Activated T-helper 1 cell treated with anti-CD3 and anti-CD28 coated beads, Interleukin-12 subunit alpha, Interleukin-12 subunit beta, Interleukin-2, Interleukin-4 antibody, amounts not matched to agents 30 ng/mL and 10 ng/mL and 1 ng/mL, durations not matched to agents 14 hours and 24 hours and 36 hours (primary cell): ENCODE data around the gene ITIH3. TPM values are rescaled to one million over a fixed set of nuclear protein-coding genes. Genes with fewer than 3 reads are reported as not detected.

ENCODE experiments used
- DNase-seq: peaks from one replicate; pipeline ENCODE4 v3.0.0; 2021; ENCODE audit warnings: low spot score
- H3K27ac Mint-ChIP-seq: one replicate; pipeline ENCODE4 v1.8.0; 2021; ENCODE audit warnings: mild to moderate bottlenecking, mixed read lengths
- H3K27me3 Mint-ChIP-seq: one replicate; pipeline ENCODE4 v1.8.0; 2022; ENCODE audit warnings: mild to moderate bottlenecking, moderate library complexity, mixed read lengths; ENCODE audit not compliant: insufficient read depth
- H3K36me3 Mint-ChIP-seq: one replicate; pipeline ENCODE4 v1.8.0; 2021; ENCODE audit warnings: low read depth, mixed read lengths
- H3K4me1 Mint-ChIP-seq: one replicate; pipeline ENCODE4 v1.8.0; 2021; ENCODE audit warnings: low read depth, mixed read lengths
- H3K4me3 Mint-ChIP-seq: one replicate; pipeline ENCODE4 v1.8.0; 2021; ENCODE audit warnings: mild to moderate bottlenecking, moderate library complexity, mixed read lengths
- H3K9me3 Mint-ChIP-seq: one replicate; pipeline ENCODE4 v1.8.0; 2021; ENCODE audit warnings: mixed read lengths
- intact Hi-C: fragments of 100-400 bp; cut with micrococcal nuclease; formaldehyde crosslinking; loops from one replicate; pipeline ENCODE4 v1.15.1; 2024
- total RNA-seq: library from RNA; stranded (reverse); gene quantifications from 2 replicates; pipeline ENCODE4 v1.2.3, GENCODE V29; 2022

The ITIH3 gene
- total RNA-seq, 1 donor from 2014 or later = not detected

DNA sequence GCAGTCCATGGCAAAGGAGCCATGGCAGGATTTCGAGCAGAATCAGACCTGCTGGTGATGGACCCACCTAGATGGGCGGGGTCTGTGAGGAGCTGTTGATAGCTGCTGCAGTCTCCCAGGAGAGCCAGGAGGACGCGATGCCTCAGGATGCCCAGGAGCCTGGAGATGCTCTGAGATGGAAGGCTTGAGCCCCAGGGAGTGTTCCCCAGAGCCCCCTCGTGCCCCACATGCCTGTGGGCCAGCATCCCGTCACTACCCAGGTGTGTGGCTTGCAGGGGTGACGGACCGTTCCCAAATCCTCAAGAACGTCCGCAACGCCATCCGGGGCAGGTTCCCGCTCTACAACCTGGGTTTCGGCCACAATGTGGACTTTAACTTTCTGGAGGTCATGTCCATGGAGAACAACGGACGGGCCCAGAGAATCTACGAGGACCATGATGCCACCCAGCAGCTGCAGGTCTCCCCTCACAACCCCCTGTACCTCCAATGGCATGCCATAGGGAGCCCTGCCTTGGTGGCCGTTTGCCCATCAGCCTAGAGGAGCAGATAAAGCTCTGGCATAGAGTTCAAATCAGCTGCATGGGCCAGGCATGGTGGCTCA is 10.5 kb upstream of the ITIH3 start:
- intact Hi-C loops = no loop called here
- Mint-ChIP-seq H3K4me1 (no peaks in the 10 kb centered on the region), H3K27me3 (peaks cover 10% of the 10 kb centered on the region), H3K9me3 (no peaks in the 10 kb centered on the region), H3K36me3 (no peaks in the 10 kb centered on the region), H3K4me3 (no peak overlapping the region), H3K27ac (no peak overlapping the region)
- no peak for DNase-seq

DNA sequence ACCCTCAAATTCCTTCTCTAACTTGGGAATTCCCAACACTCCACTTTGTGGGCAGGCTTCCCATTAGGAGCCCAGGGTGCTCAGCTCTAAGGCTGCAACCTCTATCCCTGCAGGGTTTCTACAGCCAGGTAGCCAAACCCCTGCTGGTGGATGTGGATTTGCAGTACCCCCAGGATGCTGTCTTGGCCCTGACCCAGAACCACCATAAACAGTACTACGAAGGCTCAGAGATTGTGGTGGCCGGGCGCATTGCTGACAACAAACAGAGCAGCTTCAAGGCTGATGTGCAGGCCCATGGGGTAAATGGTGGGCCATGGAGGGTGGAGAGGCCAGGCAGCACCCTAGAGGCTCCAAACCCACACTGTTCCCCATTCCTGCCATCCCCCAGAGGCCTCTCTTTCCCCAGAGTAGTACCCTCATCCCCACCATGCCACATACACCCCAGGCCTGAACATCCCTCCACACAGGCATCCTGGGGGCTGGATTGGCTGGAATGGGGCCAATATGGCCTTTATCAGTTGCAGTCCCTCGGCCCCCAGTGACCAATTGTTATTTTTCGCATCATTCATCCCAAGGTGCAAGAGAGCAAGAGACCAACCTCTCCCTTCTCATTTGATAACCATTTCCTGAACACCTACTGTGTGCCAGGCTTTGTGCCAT is 9.5 kb upstream of the ITIH3 start:
- H3K27me3 Mint-ChIP-seq = peaks cover 10% of the 10 kb centered on the region
- H3K27ac Mint-ChIP-seq = no peak overlapping the region
- no peaks in the 10 kb centered on the region for H3K4me1 Mint-ChIP-seq
- H3K9me3 Mint-ChIP-seq = no peaks in the 10 kb centered on the region
- intact Hi-C loops = no loop called here
- H3K36me3 Mint-ChIP-seq = no peaks in the 10 kb centered on the region
- no peak overlapping the region for H3K4me3 Mint-ChIP-seq
- DNase-seq = no peak

DNA sequence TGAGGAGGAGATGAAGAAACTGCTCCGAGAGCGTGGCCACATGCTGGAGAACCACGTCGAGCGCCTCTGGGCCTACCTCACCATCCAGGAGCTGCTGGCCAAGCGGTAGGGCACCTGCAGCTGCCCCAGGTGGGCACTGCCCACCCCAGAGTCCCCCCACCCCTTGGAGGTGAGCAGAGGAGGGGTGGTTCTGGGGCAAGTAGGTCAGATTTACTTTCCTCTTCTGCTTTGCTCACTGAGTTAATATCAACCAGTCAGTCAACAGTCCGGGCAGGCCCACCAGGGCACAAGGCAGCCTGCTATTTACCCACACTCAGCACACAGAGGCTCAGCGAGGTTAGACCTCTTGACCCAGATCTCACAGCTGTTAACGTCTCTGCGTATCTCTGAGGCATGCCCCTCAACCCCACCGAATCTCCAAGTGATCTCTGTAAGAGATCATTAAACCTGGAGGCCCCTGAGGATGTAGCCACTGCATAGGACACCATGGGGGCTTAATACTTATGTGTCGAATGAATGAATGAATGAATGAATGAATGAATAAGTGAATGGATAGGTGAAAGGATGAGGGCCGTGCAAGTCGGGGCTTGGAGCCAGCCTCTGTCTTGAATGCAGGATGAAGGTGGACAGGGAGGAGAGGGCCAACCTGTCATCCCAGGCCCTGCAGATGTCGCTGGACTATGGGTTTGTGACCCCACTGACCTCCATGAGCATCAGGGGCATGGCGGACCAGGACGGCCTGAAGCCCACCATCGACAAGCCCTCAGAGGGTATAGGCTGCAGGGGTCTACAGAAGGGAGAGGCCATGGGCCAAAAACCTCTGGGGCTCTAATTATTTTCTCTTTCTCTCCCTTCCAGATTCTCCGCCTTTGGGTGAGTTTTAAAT is 8.0 kb upstream of the ITIH3 start:
- H3K9me3 Mint-ChIP-seq = no peaks in the 10 kb centered on the region
- peaks cover 10% of the 10 kb centered on the region for H3K27me3 Mint-ChIP-seq
- no peaks in the 10 kb centered on the region for H3K36me3 Mint-ChIP-seq
- no peak overlapping the region for H3K4me3 Mint-ChIP-seq
- no peak overlapping the region for H3K27ac Mint-ChIP-seq
- no peak for DNase-seq
- H3K4me1 Mint-ChIP-seq = no peaks in the 10 kb centered on the region
- intact Hi-C loops = no loop called here

DNA sequence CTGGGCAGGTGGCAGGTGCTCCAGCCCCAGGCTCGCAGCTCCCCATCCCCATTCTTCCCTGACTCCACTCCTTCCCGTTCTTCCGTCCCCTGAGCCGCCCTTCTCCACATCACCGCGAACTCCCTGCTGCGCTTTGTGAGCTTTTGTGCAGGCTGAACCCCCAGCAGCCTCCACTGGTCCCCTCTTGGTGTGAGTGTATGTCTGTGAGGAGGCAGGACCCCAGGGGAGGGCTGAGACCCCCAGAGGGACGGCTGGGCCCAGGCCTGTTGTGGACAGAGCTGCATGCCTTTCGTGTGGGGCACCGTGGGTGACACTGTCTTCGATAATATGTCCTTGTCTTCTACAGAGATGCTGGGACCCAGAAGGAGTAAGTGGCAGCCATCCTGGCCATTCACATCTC is 7.3 kb upstream of the ITIH3 start:
- intact Hi-C loops = no loop called here
- Mint-ChIP-seq H3K4me3 (no peak overlapping the region), H3K4me1 (no peaks in the 10 kb centered on the region), H3K27me3 (peaks cover 7% of the 10 kb centered on the region), H3K9me3 (no peaks in the 10 kb centered on the region), H3K27ac (no peak overlapping the region), H3K36me3 (no peaks in the 10 kb centered on the region)
- DNase-seq = no peak

DNA sequence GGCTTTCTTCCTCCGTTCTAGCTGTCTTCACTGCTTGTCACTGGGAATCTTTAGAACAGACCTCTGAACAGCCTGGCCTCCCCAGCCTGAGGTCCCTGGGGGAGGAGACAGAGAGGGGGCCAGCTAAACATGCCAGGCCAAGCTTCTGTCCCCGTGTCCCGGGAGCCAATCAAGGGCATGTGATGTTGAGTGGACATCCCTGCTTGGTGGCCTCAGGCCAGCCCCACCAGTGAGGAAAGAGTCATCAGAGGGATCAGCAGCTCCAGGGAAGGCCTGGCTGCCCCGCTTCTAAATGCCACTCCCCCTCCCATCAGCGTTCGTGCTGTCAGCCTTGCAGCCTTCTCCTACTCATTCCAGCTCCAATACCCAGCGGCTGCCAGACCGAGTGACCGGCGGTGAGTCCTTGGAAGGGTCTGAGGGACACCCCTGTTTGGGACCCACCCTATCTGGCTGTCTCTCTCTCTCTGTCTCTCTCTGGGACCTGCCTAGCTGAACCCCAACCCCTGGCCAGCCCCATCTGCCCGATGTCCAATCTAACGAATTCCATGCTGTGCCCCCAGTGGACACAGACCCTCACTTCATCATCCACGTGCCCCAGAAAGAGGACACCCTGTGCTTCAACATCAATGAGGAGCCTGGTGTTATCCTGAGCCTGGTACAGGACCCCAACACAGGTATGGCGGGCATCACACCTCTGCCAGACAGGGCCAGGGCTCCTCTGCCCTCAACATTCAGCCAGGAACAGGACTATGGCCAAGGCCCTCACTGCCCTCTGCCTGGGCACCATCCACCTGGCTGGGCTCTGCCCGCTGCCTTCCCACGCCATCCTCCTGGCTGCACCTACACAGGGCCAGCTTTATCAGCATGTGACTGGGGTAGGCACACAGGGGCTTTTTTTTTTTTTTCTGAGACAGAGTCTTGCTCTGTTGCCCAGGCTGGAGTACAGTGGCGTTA is 6.6 kb upstream of the ITIH3 start:
- H3K27me3 Mint-ChIP-seq = peaks cover 7% of the 10 kb centered on the region
- H3K36me3 Mint-ChIP-seq = no peaks in the 10 kb centered on the region
- H3K9me3 Mint-ChIP-seq = no peaks in the 10 kb centered on the region
- H3K27ac Mint-ChIP-seq = no peak overlapping the region
- no peak overlapping the region for H3K4me3 Mint-ChIP-seq
- intact Hi-C loops = no loop called here
- DNase-seq = no peak
- no peaks in the 10 kb centered on the region for H3K4me1 Mint-ChIP-seq

DNA sequence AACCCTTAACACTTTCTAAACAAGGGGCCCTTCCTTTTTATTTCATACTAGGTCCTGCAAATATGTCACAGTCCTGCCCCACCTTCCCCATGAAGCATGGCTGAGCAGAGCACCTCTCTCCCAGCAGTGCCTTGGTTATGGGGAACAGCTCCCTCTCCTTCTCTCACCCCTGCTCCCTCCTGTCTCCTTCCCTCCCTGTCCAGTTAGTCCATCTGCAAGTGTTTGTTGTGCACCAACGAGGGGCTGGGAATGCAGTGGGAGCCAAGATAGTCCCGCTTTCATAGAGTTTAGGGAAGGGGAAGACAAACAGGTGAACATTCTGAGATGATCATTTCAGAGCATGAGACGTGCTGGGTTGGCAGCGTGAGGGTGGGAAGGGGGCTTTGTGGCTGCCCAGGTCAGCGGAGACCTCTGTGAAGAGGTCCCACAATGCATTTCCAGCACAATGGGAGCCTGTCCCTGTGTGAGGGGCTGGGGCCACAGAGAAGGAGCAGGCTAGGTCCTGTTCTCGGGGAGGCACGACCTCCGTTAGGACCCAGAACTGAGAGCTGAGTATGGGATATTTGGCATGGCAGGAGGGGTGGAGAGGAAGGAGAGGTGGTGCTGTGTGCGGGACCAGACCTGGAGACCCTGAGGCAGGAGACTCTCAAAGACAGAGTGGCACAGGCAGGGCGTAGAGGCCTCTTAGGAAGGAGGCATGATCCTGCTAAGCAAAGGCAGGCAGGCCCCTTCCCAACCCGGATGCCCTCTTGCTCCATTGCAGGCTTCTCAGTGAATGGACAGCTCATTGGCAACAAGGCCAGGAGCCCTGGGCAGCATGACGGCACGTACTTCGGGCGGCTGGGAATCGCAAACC is 5.5 kb upstream of the ITIH3 start:
- Mint-ChIP-seq H3K27ac (no peak overlapping the region), H3K4me3 (no peak overlapping the region), H3K27me3 (peaks cover 5% of the 10 kb centered on the region), H3K4me1 (no peaks in the 10 kb centered on the region), H3K36me3 (no peaks in the 10 kb centered on the region), H3K9me3 (no peaks in the 10 kb centered on the region)
- intact Hi-C loops = no loop called here
- DNase-seq = no peak

DNA sequence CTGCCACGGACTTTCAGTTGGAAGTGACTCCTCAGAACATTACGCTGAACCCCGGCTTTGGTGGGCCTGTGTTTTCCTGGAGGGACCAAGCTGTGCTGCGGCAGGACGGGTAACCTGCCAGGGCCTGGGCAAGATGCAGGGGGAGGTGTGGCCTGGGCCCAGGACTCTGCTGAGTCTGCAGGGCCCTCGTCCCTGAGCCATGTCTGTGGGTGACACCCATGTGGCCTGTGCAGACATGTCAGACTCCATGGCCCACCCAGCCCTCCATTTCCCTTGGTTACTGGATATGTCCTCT is 4.9 kb upstream of the ITIH3 start:
- Mint-ChIP-seq H3K4me3 (no peak overlapping the region), H3K36me3 (no peaks in the 10 kb centered on the region), H3K27ac (no peak overlapping the region), H3K27me3 (peaks cover 5% of the 10 kb centered on the region), H3K9me3 (no peaks in the 10 kb centered on the region), H3K4me1 (no peaks in the 10 kb centered on the region)
- no peak for DNase-seq
- intact Hi-C loops = no loop called here

DNA sequence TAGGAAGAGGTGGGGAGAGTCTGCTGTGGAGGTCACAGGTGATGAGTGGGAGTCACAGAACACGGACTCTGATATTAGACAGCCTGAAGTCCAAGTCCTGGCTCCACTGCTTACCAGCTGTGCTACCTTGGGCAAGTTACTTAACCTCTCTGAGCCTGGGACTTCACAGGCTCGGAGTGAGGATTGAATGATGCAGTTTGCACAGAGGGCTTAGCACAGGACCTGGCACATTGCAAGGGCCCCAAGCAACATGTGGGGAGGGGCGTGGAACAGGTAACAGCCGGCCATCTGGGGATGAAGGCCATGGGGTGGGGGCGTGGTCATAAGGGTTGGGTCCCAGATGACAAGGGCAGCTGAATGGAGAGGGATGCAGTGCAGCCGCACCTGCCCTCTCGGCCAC is 4.3 kb upstream of the ITIH3 start:
- no peaks in the 10 kb centered on the region for H3K4me1 Mint-ChIP-seq
- no peaks in the 10 kb centered on the region for H3K36me3 Mint-ChIP-seq
- H3K4me3 Mint-ChIP-seq = no peak overlapping the region
- no peak for DNase-seq
- no peaks in the 10 kb centered on the region for H3K9me3 Mint-ChIP-seq
- intact Hi-C loops = no loop called here
- peaks cover 2% of the 10 kb centered on the region for H3K27me3 Mint-ChIP-seq
- no peak overlapping the region for H3K27ac Mint-ChIP-seq

DNA sequence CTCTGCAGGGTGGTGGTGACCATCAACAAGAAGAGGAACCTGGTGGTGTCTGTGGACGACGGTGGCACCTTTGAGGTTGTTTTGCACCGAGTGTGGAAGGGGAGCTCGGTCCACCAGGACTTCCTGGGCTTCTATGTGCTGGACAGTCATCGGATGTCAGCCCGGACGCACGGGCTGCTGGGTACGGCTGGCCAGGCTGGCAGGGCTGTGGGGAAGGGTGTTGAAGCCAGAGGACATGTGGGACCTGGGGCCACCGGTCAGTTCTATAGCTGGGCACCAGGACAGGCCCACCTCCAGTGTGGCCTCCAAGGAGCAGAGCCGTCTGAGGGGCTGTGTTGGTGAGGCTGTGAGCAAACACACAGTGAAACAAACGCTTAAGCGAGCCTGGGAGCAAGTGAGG is 3.9 kb upstream of the ITIH3 start:
- H3K27ac Mint-ChIP-seq = no peak overlapping the region
- no peak for DNase-seq
- H3K27me3 Mint-ChIP-seq = peaks cover 2% of the 10 kb centered on the region
- H3K4me3 Mint-ChIP-seq = no peak overlapping the region
- H3K4me1 Mint-ChIP-seq = no peaks in the 10 kb centered on the region
- intact Hi-C loops = no loop called here
- no peaks in the 10 kb centered on the region for H3K36me3 Mint-ChIP-seq
- H3K9me3 Mint-ChIP-seq = no peaks in the 10 kb centered on the region

DNA sequence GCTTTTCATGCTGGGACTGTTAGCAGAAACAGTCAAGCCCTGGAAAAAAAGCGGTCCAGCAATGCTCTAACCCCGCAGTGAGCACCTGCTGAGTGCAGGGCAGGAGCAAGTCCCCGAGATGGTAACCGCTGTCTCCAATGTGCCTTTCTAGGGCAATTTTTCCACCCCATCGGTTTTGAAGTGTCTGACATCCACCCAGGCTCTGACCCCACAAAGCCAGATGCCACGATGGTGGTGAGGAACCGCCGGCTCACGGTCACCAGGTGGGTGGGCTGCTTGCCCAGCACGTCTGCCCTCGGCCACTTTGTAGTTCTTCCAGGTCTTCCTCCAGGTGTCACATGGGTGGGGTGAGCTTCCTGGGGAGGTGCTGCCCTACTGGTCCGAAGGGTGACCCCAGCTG is 3.2 kb upstream of the ITIH3 start:
- H3K36me3 Mint-ChIP-seq = no peaks in the 10 kb centered on the region
- no peak overlapping the region for H3K4me3 Mint-ChIP-seq
- H3K27me3 Mint-ChIP-seq = peaks cover 2% of the 10 kb centered on the region
- intact Hi-C loops = no loop called here
- no peak for DNase-seq
- no peaks in the 10 kb centered on the region for H3K9me3 Mint-ChIP-seq
- no peak overlapping the region for H3K27ac Mint-ChIP-seq
- no peaks in the 10 kb centered on the region for H3K4me1 Mint-ChIP-seq

DNA sequence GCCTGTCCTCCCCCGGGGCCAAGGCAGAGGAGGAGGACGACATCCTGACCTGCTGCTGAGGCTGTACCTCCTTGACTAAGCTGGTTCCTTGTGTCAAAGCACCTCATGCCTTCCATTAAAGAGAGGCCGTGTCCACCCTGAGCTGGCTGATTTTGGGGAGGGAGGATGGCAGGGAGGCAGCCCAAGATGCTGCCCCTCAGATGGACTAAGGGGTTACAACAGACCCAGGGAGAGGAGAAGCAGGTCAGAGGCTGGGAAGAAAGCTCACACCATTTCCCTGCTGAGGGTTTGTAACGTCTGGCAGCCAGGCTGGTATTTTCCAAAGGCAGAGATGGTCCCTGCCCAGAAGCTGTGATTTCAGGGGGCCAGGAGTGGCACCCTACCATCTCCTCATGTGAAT is 2.7 kb upstream of the ITIH3 start:
- Mint-ChIP-seq H3K36me3 (no peaks in the 10 kb centered on the region), H3K27me3 (peaks cover 2% of the 10 kb centered on the region), H3K9me3 (no peaks in the 10 kb centered on the region), H3K4me1 (no peaks in the 10 kb centered on the region), H3K4me3 (no peak overlapping the region), H3K27ac (no peak overlapping the region)
- intact Hi-C loops = no loop called here
- no peak for DNase-seq

DNA sequence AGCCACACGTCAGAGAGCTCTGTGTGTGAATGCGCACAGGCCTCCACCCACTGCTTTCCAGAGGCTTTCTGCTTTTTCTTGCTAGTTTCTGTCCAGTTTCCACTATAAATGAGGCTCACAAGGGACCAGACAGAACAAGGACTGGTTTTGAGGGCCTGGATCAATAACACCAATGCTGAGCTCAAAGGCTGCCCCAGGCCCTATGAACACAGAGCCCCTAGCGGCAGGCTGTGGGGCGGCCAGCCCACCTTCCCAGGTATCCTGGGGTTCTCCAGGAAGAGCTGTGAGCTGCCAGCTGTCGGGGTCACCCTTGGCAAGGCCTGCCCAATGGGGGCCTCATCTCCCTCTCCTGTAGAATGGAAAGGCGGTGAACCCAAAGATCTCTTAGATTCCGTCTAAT is 2.2 kb upstream of the ITIH3 start:
- no peak for DNase-seq
- Mint-ChIP-seq H3K9me3 (no peaks in the 10 kb centered on the region), H3K4me3 (no peak overlapping the region), H3K36me3 (no peaks in the 10 kb centered on the region), H3K27me3 (peaks cover 2% of the 10 kb centered on the region), H3K27ac (no peak overlapping the region), H3K4me1 (no peaks in the 10 kb centered on the region)
- intact Hi-C loops = no loop called here
